GM19455 (cell line): ENCODE measurements around the gene SFXN5.

Experiments
- ATAC-seq: cut with Tn5 transposase; IDR thresholded peaks from one replicate; pipeline ENCODE4 v1.9.1; 2021; ENCODE audit not compliant: unreplicated experiment

Gene SFXN5

DNA sequence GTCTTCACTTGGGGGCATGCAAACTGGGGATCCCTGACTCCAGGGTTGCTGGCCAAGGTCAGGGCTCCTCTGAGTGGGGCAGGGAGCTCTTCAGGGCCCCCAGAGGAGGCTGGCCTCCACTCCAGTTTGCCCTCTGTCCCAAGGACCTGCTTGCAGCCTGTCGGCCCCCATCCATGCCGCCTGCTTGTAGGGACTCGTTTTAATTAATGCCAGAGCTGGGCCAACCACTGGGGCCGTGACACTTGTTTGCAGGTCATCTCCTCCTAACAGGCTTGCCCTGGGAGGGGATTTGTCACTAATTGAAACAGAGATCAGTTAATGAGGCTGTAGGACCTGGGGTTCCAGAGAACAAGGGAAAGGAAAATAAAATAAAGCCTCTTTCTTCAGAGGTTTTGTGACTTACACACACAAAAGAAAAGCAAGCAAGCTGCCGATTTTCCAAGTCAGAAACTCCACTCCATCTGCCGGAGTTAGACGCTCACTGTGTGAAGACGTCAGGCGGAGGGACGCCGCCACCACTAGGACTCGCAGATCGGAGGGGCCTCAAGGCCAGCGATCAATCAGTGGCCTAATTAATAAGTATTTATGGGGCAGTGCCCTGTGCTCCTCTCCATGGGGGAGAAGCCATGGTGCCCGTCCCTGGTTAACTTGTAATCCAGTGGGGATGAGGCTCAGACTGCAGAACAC lies 75.9 kb downstream of the SFXN5 start:
- no peak for ATAC-seq

DNA sequence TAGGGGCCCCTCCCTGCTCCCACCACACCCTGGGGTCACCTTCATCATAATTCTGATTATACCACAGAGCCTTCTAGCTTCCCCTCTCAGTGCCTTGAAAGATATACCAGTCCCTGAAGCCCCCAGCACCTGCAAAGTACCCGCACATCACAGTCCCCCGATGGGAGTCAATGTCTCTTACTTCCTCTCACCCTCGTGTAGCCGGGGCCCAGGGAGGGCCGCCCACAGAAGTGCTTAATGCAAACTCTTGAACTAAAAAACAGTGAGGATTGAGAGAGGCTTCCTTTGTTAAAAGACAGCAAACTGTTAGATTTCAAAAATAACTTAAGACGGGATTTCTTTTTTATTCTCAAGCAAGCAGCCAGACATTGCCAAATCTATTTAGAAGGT lies 76.5 kb downstream of the SFXN5 start:
- no peak for ATAC-seq

DNA sequence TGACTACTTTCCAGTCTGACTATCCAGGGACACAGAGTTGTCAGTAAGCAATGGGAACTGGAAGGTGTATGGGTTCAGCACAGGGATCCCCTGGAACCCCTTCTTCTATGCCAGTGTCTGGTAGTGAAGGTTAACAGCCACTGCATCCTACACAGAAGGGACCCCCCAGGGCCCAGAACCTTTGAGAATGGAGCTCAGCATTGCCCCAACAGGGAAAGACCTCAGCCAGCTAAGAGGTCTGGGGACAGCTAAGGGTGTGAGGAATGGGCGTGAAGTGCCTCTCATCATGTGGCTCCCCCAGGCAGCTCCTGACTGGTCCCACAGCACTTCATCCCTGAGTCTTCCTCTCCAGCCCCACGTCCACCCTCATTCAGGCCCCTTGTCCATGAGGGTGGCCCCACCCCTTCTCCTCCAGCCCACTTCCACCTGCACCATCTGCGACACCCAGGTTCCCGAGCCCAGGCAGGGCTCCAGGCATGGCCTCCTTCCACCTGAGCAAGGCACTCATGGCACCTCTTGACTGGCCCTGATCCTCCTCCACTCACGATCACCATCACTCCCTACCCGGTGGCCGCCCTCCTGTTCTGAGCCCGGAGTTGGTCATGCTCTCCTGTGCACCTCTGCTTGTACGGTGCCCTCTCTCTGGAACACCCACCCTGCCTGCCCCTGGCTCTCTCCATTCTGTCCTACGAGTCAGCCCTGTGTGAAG lies 77.1 kb downstream of the SFXN5 start:
- no peak for ATAC-seq

DNA sequence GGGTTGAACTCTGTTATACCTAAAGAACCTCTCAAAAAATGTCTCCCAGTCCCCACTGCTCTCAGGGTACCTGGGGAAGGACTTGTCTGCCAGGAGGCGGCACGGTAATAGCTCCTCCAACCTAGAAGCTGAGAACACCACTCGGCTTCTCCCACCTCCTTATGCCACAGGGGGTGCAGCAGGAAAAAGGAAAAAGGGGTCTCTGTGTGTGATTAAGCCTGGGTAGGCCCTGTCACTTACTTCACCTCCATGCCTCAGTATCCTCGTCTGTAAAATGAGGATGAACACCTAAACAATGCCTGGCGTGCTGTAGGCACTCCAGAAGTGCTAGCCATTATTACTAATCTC lies 77.6 kb downstream of the SFXN5 start:
- no peak for ATAC-seq

DNA sequence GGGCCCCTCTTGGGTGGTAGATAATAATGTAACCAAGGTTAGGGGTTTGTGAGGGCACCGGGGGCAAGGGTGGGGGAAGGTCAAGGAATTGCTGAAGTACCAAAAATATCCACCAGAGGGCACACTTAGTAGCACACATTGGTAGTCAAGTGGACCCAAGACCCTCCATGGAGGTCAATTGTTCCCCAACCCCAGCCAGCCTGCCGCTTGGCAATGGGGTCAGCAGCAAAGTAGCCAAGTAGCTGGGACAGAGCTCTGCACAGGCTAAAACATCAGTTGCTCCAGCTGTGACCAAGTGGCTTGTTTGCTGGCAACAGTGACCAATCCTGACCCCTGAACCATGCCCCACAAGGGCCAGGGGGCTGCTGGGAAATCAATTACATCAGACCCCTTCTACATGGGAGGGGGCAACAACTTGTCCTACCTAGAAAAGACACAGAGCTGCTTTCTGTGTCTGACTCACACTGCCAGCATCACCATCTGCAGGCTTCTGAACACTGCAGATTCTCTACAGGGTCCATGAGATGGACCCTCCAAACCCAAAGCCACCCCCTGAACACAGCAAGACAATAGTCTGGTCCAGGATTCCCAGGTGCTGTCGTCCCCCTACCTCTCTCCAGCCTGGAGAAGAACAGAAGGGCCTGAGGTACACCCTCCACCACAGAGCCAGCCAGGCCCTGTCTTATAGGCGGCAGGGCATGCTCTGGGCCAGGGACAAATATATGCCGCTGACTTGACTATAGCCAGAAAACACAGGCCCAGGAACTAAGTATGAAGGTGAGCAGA lies 78.2 kb downstream of the SFXN5 start:
- no peak for ATAC-seq

DNA sequence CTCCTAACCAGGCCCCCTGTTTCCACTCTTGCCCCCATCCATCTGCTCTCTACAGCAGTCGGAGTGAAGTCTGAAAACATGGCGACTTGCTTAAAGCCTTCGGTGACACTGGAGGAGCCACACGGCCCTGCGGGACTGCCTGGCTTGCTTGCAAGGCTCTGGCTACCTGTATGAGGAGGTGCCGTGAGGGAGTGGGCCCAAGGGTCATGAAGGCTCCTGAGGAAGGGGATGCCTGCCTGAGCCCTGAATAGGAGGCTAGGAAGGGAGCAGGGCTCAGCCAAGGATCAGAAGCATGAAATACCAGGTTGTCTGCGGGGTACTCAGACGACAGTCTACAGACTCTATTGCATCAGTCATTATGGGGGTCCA lies 78.8 kb downstream of the SFXN5 start:
- no peak for ATAC-seq

DNA sequence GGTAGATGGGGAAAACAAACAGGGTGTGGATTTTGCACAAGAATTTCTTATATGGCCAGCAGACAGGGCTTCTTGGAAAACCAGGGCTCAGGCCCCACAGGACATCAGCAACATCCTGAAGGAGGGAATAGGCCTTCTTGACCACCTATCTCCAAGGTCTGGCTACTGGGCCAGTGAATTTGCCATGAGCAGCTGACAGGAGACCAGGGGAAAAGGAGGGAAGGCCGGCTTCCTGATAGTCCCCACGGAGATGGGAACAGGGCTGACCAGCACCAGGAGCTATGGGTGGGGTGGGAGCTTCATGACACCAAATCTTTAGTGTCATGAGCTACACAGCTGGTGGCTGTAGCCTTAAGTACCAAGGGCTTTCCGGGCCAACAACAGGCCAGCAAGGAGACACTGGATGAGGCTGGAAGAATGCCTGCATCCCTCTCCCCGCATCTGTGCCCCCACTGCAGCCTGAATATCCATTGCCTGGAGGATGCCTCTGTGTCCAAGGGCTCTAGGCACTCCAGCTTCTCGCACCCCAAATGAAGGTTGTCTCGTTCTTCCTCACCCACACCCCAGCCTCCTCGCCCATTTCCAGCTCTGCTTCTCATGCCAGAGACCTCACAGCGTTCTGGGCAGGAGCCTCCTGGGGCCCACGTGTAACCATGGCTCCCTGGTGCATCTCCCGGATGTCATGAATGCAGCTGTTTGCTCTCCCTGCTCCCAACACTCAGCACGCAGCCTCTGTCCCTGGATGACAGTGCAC lies 79.4 kb downstream of the SFXN5 start:
- no peak for ATAC-seq

DNA sequence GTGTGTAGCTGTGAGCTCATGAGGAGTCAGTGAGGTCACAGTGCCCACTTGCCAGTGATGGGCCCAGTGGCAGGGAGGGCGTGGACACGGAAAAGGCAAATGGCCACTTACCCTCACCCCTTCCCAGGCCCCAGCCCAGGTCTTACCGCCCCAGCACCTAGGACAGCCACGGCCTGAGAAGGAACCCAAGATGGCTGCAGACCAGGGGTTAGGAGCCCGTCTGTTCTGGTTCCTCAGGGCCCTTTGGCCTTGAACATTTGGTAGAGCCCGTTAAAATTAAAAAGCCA lies 80.1 kb downstream of the SFXN5 start:
- no peak for ATAC-seq

DNA sequence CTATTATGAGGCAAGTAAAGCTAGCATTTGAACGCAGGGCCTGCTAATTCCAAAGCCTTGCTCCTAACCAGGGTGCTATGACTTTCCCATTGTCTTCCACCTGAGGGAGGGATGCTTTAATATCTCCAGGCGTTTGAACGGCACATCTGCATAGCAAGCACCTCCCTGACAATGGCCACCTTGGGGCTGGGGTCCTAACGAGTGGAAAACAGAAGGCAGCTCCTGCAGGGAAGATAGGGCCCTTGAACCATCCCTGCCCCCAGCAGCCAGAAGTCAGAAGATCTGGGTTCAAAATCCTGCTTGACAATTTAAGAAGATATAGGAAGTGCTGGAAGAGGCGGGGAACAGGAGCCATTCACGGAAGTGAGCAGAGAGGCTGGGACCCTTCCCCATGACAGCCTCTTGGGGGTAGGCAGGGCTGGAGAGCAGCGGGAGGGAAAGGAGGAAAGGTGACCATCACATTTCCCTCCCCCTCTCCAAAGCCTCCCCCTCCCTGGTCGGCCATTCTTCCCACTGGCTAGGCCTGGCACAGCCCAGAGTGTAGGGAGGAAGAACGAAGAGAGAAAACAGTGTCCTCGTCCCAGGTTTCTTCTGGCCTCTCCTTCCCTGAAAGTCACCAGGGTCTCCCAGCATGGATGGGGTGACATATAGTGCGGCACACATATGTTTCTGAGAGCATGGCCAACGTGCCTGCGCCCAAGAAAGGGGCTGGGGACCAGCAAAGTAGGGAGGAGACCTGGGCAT lies 80.6 kb downstream of the SFXN5 start:
- no peak for ATAC-seq

DNA sequence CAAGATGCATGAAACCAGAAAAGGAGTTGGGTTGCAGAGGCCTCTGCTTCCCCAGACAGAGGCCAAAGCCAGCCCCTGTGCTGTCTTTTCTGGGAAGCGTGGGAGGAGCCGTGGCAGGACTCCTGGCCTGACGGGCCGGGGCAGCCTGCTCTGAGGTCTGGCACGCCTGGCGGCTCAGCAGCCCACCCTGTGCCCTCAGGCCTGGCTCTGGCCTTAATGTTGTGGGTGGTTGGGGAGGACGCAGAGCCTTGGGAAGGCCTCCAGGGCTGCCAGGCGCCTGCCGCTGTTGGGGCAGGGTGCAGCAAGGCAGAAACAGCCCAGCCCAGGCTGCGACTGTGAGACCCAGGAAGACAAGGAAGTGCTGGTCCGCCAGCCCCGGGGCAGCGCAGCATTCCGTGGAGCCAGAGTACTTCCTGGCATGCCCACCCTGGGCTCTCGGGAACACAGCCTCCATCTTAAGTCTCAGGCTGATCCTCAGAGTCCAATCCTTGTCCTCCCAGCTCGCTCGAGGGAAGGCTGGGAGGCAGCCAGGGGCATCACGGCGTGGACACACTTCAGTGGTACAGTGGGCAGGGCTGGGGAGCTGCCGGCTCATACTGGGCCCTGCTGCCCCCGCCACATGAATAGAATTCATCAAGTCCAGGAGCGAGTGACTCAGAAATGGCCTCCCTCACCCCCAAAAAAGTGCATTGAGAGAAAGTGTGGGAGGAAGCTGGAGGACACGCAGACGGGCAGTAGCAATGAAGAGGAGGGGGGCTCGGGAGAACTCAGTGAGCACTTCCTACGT lies 81.5 kb downstream of the SFXN5 start:
- no peak for ATAC-seq

DNA sequence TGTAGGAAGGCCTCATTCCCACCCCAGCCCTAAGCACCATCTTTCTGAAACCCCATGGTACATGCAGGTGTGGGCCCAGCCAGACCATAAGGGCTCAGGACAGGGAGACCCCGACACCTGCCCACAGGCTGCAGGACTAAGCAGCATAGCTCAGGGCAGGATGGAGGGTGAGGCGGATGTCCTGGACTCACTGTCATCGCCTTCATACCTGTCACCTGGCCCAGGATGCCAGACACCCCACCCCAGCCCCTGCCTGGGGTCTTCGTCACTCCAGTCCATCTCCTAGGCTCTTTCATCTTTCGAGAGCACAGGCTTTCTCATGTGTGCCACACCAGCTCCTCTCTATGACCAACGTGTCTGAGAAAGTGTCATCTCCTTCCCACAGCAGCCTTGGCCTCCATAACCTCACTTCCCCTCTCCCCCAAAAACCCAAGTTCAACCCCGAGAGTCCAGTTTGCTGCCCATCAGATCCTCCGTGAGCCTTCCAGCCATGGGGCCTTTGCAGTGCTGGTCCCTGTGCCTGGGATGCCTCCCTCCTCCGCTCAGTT lies 82.7 kb downstream of the SFXN5 start:
- ATAC-seq, result no peak

DNA sequence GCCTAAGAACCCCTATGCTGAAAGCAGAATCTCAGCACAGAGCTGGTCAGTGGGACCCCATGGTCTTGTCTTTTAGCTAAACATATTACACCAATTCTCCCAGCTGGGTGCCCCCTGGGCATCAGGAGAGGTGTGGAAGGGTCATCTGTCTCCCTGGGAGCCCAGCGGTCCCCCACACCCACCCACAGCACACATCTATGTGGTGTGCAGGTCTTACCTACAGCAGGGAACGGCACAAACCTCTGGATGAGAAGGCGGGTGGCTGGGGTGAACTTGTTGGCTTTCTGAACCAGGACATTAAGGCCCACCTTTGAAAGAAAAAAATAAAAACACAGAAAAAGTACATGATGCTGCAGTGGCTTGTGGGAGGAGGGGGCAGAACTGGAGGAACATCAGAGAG lies 83.5 kb downstream of the SFXN5 start:
- no peak for ATAC-seq

DNA sequence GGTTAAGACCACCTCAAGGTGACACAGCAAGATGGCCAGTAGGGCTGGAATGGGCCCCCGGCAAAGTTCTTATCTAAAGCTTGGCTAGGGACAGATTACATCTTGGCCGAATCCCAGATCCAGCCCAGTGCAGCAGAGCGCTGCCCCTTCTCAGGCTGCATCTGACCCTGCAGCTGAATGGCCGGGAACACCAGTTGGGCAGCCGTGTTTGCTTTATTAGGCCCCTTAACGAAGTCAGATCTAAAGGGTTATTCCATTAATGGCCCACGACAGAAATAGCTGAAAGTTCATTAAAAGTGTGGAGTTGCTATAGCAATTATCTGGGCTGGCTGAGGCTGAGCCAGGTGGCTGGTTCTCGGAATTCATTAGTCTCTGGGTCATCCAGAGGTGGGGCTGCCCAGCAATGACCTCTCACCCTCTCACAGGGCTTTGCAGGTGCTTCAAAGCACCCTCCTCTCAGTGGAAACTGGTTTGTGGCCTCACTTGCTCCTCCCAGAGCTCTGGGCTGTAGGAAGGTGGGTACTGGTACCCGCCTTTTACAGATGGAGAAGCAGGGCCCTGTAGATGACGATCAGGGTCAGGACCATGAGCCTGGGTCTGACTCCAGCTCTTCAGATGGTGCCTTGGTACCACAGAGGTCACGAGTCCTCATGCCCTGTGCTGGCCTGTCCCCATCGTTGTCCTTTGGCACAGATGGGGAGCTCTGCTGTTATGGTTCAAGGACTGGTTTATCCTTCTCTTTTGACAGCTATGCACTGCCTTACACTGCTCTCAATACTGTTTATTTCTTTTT lies 85.4 kb downstream of the SFXN5 start:
- ATAC-seq, result no peak

DNA sequence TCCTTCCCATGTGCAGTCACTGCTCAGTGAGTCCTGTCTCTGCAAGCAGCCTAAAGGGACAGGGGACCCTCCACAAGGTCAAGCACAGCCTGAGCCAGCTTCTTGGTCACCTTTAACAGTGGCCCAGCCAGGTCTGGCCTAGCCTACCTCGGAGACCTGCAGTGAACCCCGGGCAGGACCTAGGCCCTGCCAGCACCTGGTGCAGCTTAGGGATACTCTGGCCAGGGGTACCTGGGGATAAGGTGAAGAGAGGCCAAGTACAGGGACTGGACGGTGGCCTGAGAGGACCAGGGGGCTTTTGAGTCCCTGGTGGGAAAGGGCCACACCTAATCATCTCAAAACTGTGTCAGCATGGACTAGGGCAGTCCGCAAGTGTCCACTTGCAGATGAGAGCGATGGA lies 86.4 kb downstream of the SFXN5 start:
- ATAC-seq, result no peak

DNA sequence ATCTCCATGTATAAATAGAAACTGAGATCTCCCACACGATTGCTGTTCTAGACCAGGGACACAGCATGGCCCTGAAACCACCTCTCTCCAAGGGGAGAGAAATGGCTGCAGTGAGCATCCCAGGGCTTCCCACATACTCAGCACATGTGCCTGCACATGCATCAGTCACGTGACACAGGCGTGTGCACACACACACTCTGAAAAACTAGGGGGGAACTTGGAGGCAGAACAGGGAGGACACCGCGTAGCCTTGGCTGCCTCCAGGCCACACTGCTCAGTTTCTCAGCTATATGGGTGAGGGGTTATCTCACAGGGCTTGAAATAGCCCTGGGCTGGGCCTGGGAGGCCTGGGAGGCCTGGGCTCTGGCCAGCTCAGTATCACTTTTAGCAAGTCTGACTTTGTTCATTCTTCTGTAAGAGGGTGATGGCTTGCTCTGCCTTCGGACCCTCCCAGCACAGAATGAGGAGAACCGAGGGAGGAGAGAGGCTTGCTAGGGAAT lies 87.3 kb downstream of the SFXN5 start:
- no peak for ATAC-seq

DNA sequence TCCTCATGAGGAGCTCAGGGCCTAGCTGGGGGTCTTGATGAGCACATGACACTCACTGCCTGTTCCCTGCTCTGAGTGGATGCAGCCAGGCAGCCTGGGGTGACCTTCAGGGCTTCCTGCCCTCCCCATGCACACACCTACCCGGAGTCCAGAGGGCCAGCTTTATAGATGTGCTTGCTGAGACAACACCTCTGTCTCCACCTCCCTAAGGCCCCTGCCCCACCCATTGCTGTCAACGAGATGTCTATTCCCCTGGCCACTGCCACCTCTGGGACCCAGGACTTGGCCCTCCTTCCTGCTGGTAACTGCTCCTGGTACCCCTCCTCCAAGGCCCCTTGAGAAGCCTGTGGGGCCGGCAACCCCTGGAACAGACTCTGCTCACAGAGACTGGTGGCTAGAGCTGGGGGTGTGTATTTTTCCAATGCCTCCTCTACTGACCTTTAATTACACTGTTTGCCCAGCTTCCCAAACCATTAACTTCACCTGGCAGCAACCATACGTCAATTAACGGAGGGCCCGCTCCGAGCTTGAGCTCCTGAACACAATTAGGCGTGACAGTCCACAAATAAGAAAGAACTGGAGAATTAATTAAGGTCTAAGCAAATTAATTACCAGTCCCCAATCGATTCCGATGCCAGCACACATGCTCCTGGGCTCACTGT lies 87.9 kb downstream of the SFXN5 start:
- no peak for ATAC-seq

DNA sequence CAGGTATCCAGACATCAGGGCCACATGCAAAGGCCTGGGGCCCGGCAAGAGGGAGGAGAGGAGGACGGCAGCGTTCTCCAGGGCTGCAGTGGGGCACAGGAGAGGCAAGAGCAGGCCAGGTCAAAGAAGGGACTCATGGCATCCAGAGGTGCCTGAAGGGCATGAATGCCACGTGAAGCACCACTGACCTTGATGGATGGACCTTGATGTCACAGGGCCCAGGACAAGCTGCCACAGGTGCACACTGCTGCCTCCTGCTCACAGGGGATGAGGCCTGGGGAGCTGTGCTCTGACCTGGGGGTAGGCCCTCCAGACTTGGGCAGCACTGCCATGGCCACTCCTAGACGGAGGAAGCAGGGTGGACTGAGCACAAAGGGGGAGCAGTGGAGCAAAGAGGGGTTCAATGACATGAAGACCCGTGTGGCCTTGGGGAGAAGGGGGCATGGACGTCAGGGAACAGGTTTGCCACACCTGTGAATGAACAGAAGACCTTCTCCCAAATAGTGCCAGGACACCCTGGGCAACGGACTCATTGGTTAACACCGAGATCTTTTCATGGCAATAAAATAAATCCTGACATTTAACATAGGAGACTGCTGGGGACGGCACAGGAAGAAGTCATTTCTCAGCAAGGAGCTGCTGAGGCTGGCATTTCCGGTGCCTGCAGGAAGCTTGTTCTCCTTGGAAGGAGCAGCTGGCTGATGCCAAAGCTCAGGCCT lies 88.6 kb downstream of the SFXN5 start:
- no peak for ATAC-seq

DNA sequence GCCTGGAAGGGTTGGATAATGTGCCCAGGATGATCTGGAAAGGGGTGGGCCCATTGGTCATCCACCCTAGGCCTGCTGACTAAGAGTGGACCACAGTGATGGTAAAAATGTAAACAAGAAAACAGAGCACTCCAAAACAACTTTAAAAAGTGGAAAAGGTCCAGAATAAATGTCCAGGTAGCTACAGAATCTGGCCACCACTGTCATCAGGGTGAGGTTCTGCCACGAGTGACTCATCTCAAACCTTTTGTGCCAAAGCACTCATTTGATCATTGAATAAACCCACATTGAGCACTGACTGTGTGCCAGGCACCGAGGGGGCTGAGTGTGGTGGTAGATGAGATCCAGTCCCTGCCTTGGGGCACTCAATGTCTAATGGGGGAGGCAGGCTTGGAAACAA lies 89.3 kb downstream of the SFXN5 start:
- no peak for ATAC-seq
